Measurements from ENCODE around the gene ZNF324B. TPM values are rescaled to one million over a fixed set of nuclear protein-coding genes. Genes with fewer than 3 reads are reported as not detected.

ZNF324B gene
- total RNA-seq, 2 donors from 2014 or later = 2.7 to 6.9 TPM

- TF ChIP-seq CTCF (IDR thresholded peaks at IDR 0.05) = no peak
- no peak for DNase-seq (ENCODE audit: low spot score)
- Histone ChIP-seq H3K27me3 (no peaks in the 10 kb centered on the region), H3K4me3 (peak overlapping the region; percentile 65 to 95), H3K9me3 (peaks cover 0 to 6% of the 10 kb centered on the region in 2 donors), H3K36me3 (no peaks in the 10 kb centered on the region), H3K4me1 (peaks cover 0 to 11% of the 10 kb centered on the region in 2 donors), H3K27ac (peak overlapping the region in 1 of 2 donors; percentile 75)
Measured at GRCh38 chr19:58450856-58451357, 515 bp upstream of the ZNF324B start.

- Histone ChIP-seq H3K36me3 (peaks cover 8% of the 10 kb centered on the region), H3K27ac (no peak overlapping the region), H3K27me3 (no peaks in the 10 kb centered on the region), H3K9me3 (peaks cover 0 to 4% of the 10 kb centered on the region in 2 donors), H3K4me1 (peaks cover 0 to 11% of the 10 kb centered on the region in 2 donors), H3K4me3 (no peak overlapping the region)
- no peak for DNase-seq (ENCODE audit: low spot score)
- TF ChIP-seq CTCF (IDR thresholded peaks at IDR 0.05) = no peak
Measured at GRCh38 chr19:58453743-58454142, 2.3 kb downstream of the ZNF324B start.

GRCh38 chr19:58455306-58455705, 3.9 kb downstream of the ZNF324B start:
- no peak overlapping the region for H3K4me3 ChIP-seq
- H3K9me3 ChIP-seq = no peaks in the 10 kb centered on the region
- no peak overlapping the region for H3K27ac ChIP-seq
- no peaks in the 10 kb centered on the region for H3K27me3 ChIP-seq
- no peak for DNase-seq (ENCODE audit: low spot score)
- H3K36me3 ChIP-seq = peaks cover 8% of the 10 kb centered on the region
- peaks cover 0 to 11% of the 10 kb centered on the region in 2 donors for H3K4me1 ChIP-seq
- TF ChIP-seq CTCF (IDR thresholded peaks at IDR 0.05) = no peak

GRCh38 chr19:58456111-58456510, 4.7 kb downstream of the ZNF324B start:
- no peak for TF ChIP-seq CTCF (IDR thresholded peaks at IDR 0.05)
- no peak for DNase-seq (ENCODE audit: low spot score)
- H3K27ac ChIP-seq = no peak overlapping the region

GRCh38 chr19:58460039-58460438, 8.6 kb downstream of the ZNF324B start:
- H3K36me3 ChIP-seq = peaks cover 8% of the 10 kb centered on the region

More at GRCh38 chr19:58456111-58456510, 4.7 kb downstream of the ZNF324B start:
- Histone ChIP-seq H3K36me3 (peaks cover 8% of the 10 kb centered on the region), H3K9me3 (no peaks in the 10 kb centered on the region), H3K4me3 (no peak overlapping the region), H3K27me3 (no peaks in the 10 kb centered on the region), H3K4me1 (peaks cover 0 to 8% of the 10 kb centered on the region in 2 donors)

More at GRCh38 chr19:58460039-58460438, 8.6 kb downstream of the ZNF324B start:
- no peak overlapping the region for H3K27ac ChIP-seq
- DNase-seq (ENCODE audit: low spot score) = no peak
- H3K4me1 ChIP-seq = no peaks in the 10 kb centered on the region
- no peaks in the 10 kb centered on the region for H3K27me3 ChIP-seq
- H3K9me3 ChIP-seq = no peaks in the 10 kb centered on the region
- no peak for TF ChIP-seq CTCF (IDR thresholded peaks at IDR 0.05)
- no peak overlapping the region for H3K4me3 ChIP-seq
